Suprapubic skin (tissue), 4 donors: ENCODE data around the gene ULK4.

Experiments
- EP300 ChIP-seq: sonication (generic); formaldehyde crosslinking; IDR thresholded peaks from one replicate; pipeline ENCODE4 v1.6.1; 2017; ENCODE audit warnings: antibody characterized with exemption
- POLR2A ChIP-seq, 2 donors: fragments of 450-650 bp; IDR thresholded peaks; one replicate each; pipeline ENCODE4 v1.6.1; 2017; ENCODE audit warnings: antibody characterized with exemption in 2 of 2, mild to moderate bottlenecking in 2 of 2, moderate library complexity in 2 of 2
- POLR2AphosphoS5 ChIP-seq, 3 donors: sonication (generic); formaldehyde crosslinking; IDR thresholded peaks; one replicate each; pipeline ENCODE4 v1.6.1; 2017; ENCODE audit warnings: antibody characterized with exemption in 3 of 3
- TF ChIP-seq, protein P1 (sequence below), 2 donors: fragments of 200-600 bp in 1 of 2; fragments of 450-650 bp in 1 of 2; sonication (generic) in 1 of 2; IDR thresholded peaks; one replicate each; pipeline ENCODE4 v1.5.1; 2016 to 2019; ENCODE audit warnings: antibody characterized with exemption in 2 of 2, mild to moderate bottlenecking in 1 of 2, moderate library complexity in 1 of 2

DNA sequence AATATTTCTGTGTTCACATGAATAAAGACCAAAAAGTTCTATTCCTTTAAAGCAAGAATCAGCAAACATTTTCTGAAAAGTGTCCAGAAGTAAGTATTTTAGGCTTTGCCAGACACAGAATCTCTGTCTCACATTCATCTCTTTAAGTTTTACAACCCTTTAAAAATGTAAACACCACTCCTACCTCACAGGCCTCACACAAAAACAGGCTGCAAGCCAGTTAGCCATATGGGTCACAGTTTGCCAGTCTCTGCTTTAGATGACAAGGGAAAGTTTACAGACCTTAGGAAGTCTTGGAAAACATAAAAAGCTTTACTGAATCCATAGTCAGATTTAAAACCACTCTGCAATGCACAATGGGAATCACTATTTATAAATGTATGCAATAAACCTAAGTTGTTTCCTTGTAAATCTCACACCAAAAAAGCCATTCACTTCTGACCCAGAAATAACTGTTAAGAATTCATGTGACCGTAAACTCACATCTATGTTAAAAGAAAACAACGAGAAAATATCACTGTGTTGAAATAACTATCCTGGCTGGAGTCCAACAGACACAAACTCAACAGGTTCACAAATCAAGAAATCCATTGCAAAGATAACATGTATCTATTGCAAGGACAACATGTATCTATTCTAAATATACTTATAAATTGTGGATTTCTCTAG lies 308.2 kb downstream of the ULK4 start:
- TF ChIP-seq, protein P1, sequence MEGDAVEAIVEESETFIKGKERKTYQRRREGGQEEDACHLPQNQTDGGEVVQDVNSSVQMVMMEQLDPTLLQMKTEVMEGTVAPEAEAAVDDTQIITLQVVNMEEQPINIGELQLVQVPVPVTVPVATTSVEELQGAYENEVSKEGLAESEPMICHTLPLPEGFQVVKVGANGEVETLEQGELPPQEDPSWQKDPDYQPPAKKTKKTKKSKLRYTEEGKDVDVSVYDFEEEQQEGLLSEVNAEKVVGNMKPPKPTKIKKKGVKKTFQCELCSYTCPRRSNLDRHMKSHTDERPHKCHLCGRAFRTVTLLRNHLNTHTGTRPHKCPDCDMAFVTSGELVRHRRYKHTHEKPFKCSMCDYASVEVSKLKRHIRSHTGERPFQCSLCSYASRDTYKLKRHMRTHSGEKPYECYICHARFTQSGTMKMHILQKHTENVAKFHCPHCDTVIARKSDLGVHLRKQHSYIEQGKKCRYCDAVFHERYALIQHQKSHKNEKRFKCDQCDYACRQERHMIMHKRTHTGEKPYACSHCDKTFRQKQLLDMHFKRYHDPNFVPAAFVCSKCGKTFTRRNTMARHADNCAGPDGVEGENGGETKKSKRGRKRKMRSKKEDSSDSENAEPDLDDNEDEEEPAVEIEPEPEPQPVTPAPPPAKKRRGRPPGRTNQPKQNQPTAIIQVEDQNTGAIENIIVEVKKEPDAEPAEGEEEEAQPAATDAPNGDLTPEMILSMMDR (IDR thresholded peaks at IDR 0.05) = no peak
- TF ChIP-seq POLR2A (IDR thresholded peaks at IDR 0.05) (no peak), EP300 (no peak), POLR2AphosphoS5 (IDR thresholded peaks at IDR 0.05) (no peak)
